Measurements from ENCODE around the gene BEGAIN. TPM values are rescaled to one million over a fixed set of nuclear protein-coding genes. Genes with fewer than 3 reads are reported as not detected.

The BEGAIN gene
- total and polyA plus RNA-seq, 12 donors: 0.39 to 59.0 (median 2.7) TPM

DNA sequence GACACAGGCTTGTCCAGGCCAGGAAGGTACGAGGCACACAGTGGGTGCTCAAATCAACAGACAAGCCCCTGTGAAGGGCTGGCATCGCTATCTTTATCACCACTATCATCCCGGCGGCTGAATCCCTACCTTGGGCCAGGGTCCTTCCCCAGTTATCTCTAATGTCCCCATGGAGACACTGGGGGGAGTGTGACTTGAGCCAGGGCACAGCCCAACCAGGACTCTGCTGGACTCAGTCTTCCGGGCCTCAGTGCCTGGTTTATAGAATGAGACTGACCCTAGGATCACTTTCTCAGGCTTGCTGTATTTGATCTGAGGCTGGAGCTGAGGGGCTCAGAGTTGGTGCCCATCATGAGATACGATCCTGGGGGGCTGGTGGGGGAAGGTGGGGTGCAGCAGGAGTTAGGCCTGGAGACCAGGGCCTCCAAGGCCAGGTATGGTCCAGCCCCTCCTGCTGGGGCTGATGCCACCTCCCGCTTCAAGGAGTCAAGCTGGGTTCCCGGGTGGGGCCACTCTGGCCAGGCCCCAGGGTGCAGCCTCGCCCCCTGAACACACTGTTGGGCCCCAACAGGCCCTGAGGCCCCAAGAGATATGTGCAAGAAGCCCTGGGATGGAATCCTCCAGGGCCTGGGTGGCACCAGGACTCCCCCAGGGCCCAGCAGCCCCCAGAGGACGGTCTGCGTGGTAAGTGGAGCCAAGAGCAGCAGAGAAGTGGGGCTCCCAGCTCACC lies 11.8 kb downstream of the BEGAIN start:
- Histone ChIP-seq H3K4me3 (no peak overlapping the region), H3K27me3 (no peaks in the 10 kb centered on the region), H3K9me3 (replicated peaks in 1 of 3) (no peaks in the 10 kb centered on the region), H3K4me1 (replicated peaks in 1 of 2) (no peaks in the 10 kb centered on the region), H3K36me3 (replicated peaks in 1 of 2) (no peaks in the 10 kb centered on the region), H3K27ac (no peak overlapping the region)
- intact Hi-C loops (cut with DNase I): no loop called here
- TF ChIP-seq POLR2A (IDR thresholded peaks at IDR 0.05): no peak
- TF ChIP-seq CTCF (IDR thresholded peaks at IDR 0.05): no peak
- 91 to 95% (median 93%) methylated on average over 9 to 11 of the region's 11 CpGs for WGBS, 4 donors
- no peak for DNase-seq

- Histone ChIP-seq H3K27me3 (no peaks in the 10 kb centered on the region), H3K4me3 (no peak overlapping the region), H3K9me3 (replicated peaks in 1 of 3) (no peaks in the 10 kb centered on the region), H3K4me1 (replicated peaks in 1 of 2) (no peaks in the 10 kb centered on the region), H3K27ac (no peak overlapping the region), H3K36me3 (replicated peaks in 1 of 2) (no peaks in the 10 kb centered on the region)
- WGBS, 4 donors: 50 to 75% (median 67%) methylated on average over 3 to 7 of the region's 7 CpGs
- TF ChIP-seq CTCF (IDR thresholded peaks at IDR 0.05): no peak
- no peak for TF ChIP-seq POLR2A (IDR thresholded peaks at IDR 0.05)
- no peak for DNase-seq
- intact Hi-C loops (cut with DNase I): no loop called here
Measured at GRCh38 chr14:100574642-100575031, 12.6 kb downstream of the BEGAIN start.

DNA sequence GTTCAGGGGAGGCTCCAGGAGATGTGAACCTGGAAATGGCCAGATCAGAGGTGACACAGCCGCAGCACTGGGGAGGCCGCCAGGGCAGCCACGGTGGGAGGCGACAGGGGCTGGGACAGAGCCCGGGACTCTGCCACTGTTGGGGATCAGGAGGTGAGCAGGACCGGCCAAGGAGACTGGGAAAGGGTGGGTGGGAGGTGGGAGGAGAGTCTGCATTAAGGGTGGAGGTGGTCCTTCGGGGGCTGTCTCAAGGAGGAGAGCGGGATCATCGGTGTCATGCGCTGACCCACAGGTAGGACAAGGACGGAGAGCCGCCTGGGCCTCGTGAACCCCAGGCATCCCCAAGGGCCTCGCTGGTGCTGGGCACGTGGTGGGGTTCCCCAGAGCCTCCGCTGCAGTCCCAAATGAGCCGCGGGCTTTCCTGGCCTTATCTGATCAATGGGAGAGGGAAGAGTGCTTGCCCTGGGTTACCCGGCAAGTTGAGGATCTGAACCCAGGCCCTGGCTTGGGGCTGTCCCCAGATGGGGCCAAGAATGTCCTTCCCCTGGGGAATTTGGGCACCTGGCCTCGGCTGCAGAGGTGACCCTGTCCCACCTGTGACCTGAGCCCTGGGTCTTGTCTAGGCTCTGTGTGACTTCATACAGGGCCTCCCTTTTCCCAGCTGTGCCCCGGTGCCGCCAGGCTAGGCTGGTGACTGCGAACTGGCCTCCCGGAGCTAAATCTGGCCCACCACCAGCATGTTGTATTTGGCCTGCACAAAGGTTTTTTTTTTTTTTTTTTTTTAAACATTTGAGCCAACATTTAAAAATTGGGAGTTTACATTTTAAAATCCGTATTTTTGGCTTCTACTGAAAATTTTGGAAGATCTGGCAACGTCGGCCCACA lies 13.2 kb downstream of the BEGAIN start:
- 80 to 90% (median 86%) methylated on average over 21 to 27 of the region's 27 CpGs for WGBS, 4 donors
- no peak overlapping the region for H3K4me3 ChIP-seq
- no peak for DNase-seq
- peaks cover 5% of the 10 kb centered on the region for H3K27me3 ChIP-seq
- intact Hi-C loops (cut with DNase I): no loop called here
- H3K4me1 ChIP-seq (replicated peaks in 1 of 2): no peaks in the 10 kb centered on the region
- H3K36me3 ChIP-seq (replicated peaks in 1 of 2): no peaks in the 10 kb centered on the region
- no peaks in the 10 kb centered on the region for H3K9me3 ChIP-seq (replicated peaks in 1 of 3)
- TF ChIP-seq CTCF (IDR thresholded peaks at IDR 0.05): no peak
- TF ChIP-seq POLR2A (IDR thresholded peaks at IDR 0.05): no peak
- H3K27ac ChIP-seq: no peak overlapping the region

- TF ChIP-seq POLR2A (IDR thresholded peaks at IDR 0.05): no peak
- no peak for TF ChIP-seq CTCF (IDR thresholded peaks at IDR 0.05)
- H3K27me3 ChIP-seq: peaks cover 11% of the 10 kb centered on the region
- no peaks in the 10 kb centered on the region for H3K9me3 ChIP-seq (replicated peaks in 1 of 3)
- no peaks in the 10 kb centered on the region for H3K36me3 ChIP-seq (replicated peaks in 1 of 2)
- intact Hi-C loops (cut with DNase I): no loop called here
- H3K27ac ChIP-seq: no peak overlapping the region
- H3K4me1 ChIP-seq (replicated peaks in 1 of 2): peaks cover 0 to 4% of the 10 kb centered on the region in 2 donors
- no peak overlapping the region for H3K4me3 ChIP-seq
- no peak for DNase-seq
- WGBS, 4 donors: 29 to 41% (median 36%) methylated on average over 13 to 18 of the region's 18 CpGs
Measured at GRCh38 chr14:100573002-100573756, 14.0 kb downstream of the BEGAIN start.

Measured in adrenal gland (tissue), 12 donors.